CD14-positive monocyte (primary cell): Measurements from ENCODE around the gene ARNT2. TPM values are rescaled to one million over a fixed set of nuclear protein-coding genes. Genes with fewer than 3 reads are reported as not detected.
A peak's percentile ranks its signal among the peaks of the same experiment; 100 is the strongest.

Experiments used
- DNase-seq, 3 donors: peaks; one replicate each; pipeline ENCODE4 v3.0.0-alpha.2; 2011 to 2022
- H2AFZ ChIP-seq: 2 replicates; pipeline ENCODE4 v1.6.0; 2012; ENCODE audit warnings: mild to moderate bottlenecking, low read depth, low read length, inconsistent platforms; ENCODE audit not compliant: insufficient read depth, poor library complexity, severe bottlenecking
- H3K27ac ChIP-seq, 2 donors: 1 replicate in 1 of 2; 2 replicates in 1 of 2; pipeline ENCODE4 v1.5.1; 2012 to 2013; ENCODE audit warnings: low read length in 2 of 2, control low read depth in 1 of 2, inconsistent platforms in 1 of 2, low read depth in 1 of 2, mild to moderate bottlenecking in 1 of 2
- H3K27me3 ChIP-seq, 2 donors: one replicate each; pipeline versions ENCODE4 v1.6.0 to v1.6.1; 2011 to 2013; ENCODE audit warnings: low read length in 2 of 2; ENCODE audit not compliant: control insufficient read depth in 2 of 2, insufficient read depth in 2 of 2
- H3K36me3 ChIP-seq, 2 donors: replicated peaks in 1 of 2; 1 replicate in 1 of 2; 2 replicates in 1 of 2; pipeline versions ENCODE4 v1.5.1 to v1.6.1; 2012 to 2013; ENCODE audit warnings: low read length in 2 of 2, control low read depth in 1 of 2, inconsistent platforms in 1 of 2, mild to moderate bottlenecking in 1 of 2; ENCODE audit not compliant: insufficient read depth in 2 of 2, control insufficient read depth in 1 of 2
- H3K4me1 ChIP-seq, 2 donors: 1 replicate in 1 of 2; 2 replicates in 1 of 2; pipeline versions ENCODE4 v1.5.1 to v1.6.1; 2012 to 2013; ENCODE audit warnings: low read length in 2 of 2, control low read depth in 1 of 2, inconsistent platforms in 1 of 2, mild to moderate bottlenecking in 1 of 2, moderate library complexity in 1 of 2; ENCODE audit not compliant: insufficient read depth in 2 of 2, control insufficient read depth in 1 of 2
- H3K4me2 ChIP-seq: replicated peaks from 2 replicates; pipeline ENCODE3; 2012; ENCODE audit warnings: low read length, moderate library complexity, mild to moderate bottlenecking; ENCODE audit not compliant: poor library complexity, severe bottlenecking; ENCODE audit errors: extremely low read depth
- H3K4me3 ChIP-seq, 3 experiments: fragments of 200-600 bp in 1 of 3; sonication (generic) in 1 of 3; replicated peaks in 1 of 3; 1 replicate in 2 of 3; 2 replicates in 1 of 3; pipeline ENCODE4 v1.5.1; 2011 to 2013; ENCODE audit warnings: low read length in 3 of 3, mild to moderate bottlenecking in 3 of 3, control low read depth in 2 of 3, low read depth in 2 of 3, inconsistent platforms in 1 of 3, moderate library complexity in 1 of 3
- H3K79me2 ChIP-seq: 2 replicates; pipeline ENCODE4 v1.6.0; 2012; ENCODE audit warnings: mild to moderate bottlenecking, control low read depth, inconsistent platforms, low read length, moderate library complexity; ENCODE audit not compliant: insufficient read depth
- H3K9ac ChIP-seq: 2 replicates; pipeline ENCODE4 v1.6.0; 2017; ENCODE audit warnings: low read length, mild to moderate bottlenecking; ENCODE audit not compliant: insufficient read depth, poor library complexity, severe bottlenecking
- H3K9me3 ChIP-seq, 2 donors: replicated peaks in 1 of 2; 1 replicate in 1 of 2; 2 replicates in 1 of 2; pipeline versions ENCODE4 v1.5.1 to v1.6.1; 2012 to 2013; ENCODE audit warnings: low read length in 2 of 2, control low read depth in 1 of 2; ENCODE audit not compliant: control insufficient read depth in 1 of 2, insufficient read depth in 1 of 2
- H4K20me1 ChIP-seq: 2 replicates; pipeline ENCODE4 v1.6.0; 2012; ENCODE audit warnings: mild to moderate bottlenecking, low read length, control low read depth, moderate library complexity; ENCODE audit not compliant: insufficient read depth
- H3K27ac Mint-ChIP-seq, 7 donors: one replicate each; pipeline ENCODE4 v1.8.0; 2020; ENCODE audit warnings: mild to moderate bottlenecking in 7 of 7, mixed read lengths in 7 of 7, moderate library complexity in 6 of 7, inconsistent platforms in 2 of 7
- H3K27me3 Mint-ChIP-seq, 3 donors: one replicate each; pipeline ENCODE4 v1.8.0; 2021 to 2022; ENCODE audit warnings: low read depth in 3 of 3, mild to moderate bottlenecking in 3 of 3, mixed read lengths in 3 of 3, moderate library complexity in 3 of 3, inconsistent platforms in 1 of 3
- H3K36me3 Mint-ChIP-seq, 2 donors: one replicate each; pipeline ENCODE4 v1.8.0; 2020; ENCODE audit warnings: mixed read lengths in 2 of 2, inconsistent platforms in 1 of 2, mild to moderate bottlenecking in 1 of 2
- H3K4me1 Mint-ChIP-seq: one replicate; pipeline ENCODE4 v1.8.0; 2020; ENCODE audit warnings: mild to moderate bottlenecking, mixed read lengths
- H3K4me3 Mint-ChIP-seq, 2 donors: one replicate each; pipeline ENCODE4 v1.8.0; 2020; ENCODE audit warnings: mild to moderate bottlenecking in 2 of 2, mixed read lengths in 2 of 2, moderate library complexity in 1 of 2
- H3K9me3 Mint-ChIP-seq, 7 donors: one replicate each; pipeline ENCODE4 v1.8.0; 2020 to 2022; ENCODE audit warnings: mixed read lengths in 7 of 7, mild to moderate bottlenecking in 6 of 7, moderate library complexity in 6 of 7, inconsistent platforms in 2 of 7
- CTCF ChIP-seq: fragments of 200-600 bp; IDR thresholded peaks from one replicate; pipeline ENCODE4 v1.8.0; 2022; ENCODE audit warnings: antibody characterized with exemption, mild to moderate bottlenecking
- WGBS: methylation state at CpG from one replicate; pipeline ENCODE4 v1.1.5; 2013; ENCODE audit warnings: missing lambda C conversion rate; ENCODE audit not compliant: insufficient coverage; 5-methylcytosine and 5-hydroxymethylcytosine counted together
- intact Hi-C, 2 donors: fragments of 100-400 bp; cut with micrococcal nuclease; formaldehyde crosslinking; loops; one replicate each; pipeline versions ENCODE4 v1.15.0 to v1.15.1; 2023
- polyA plus RNA-seq, 3 donors: library from polyadenylated mRNA; depleted of rRNA in 1 of 3; unstranded in 2 of 3; stranded (reverse) in 1 of 3; fragments of 300-500 nt in 2 of 3; fragments of >200 nt in 1 of 3; fragmentation: Illumina TruSeq in 2 of 3; gene quantifications; 1 replicate in 2 of 3; 2 replicates in 1 of 3; pipeline ENCODE4 v1.2.3, GENCODE V29; 2012 to 2021

The ARNT2 gene
- polyA plus RNA-seq, 3 donors = not detected

GRCh38 chr15:80436511-80437307 lies 32.5 kb downstream of the ARNT2 start:
- Mint-ChIP-seq H3K36me3 (no peaks in the 10 kb centered on the region), H3K27ac (peak overlapping the region in 3 of 7 donors; percentile 24 to 45 (median 38)), H3K27me3 (peaks cover 0 to 10% (median 2%) of the 10 kb centered on the region in 3 donors), H3K4me3 (no peak overlapping the region), H3K4me1 (peaks cover 29% of the 10 kb centered on the region), H3K9me3 (no peaks in the 10 kb centered on the region)
- no peaks in the 10 kb centered on the region for H3K36me3 ChIP-seq
- H3K9ac ChIP-seq = no peak overlapping the region
- H3K79me2 ChIP-seq = no peaks in the 10 kb centered on the region
- H2AFZ ChIP-seq = no peak overlapping the region
- no peaks in the 10 kb centered on the region for H3K27me3 ChIP-seq
- WGBS = 74% methylated on average over 12 of the region's 13 CpGs
- H3K4me3 ChIP-seq = no peak overlapping the region
- TF ChIP-seq CTCF = no peak
- peaks cover 22% of the 10 kb centered on the region in 2 donors for H3K4me1 ChIP-seq
- H4K20me1 ChIP-seq = no peaks in the 10 kb centered on the region
- DNase-seq = no peak
- H3K27ac ChIP-seq = no peak overlapping the region
- intact Hi-C loops = no loop called here
- H3K4me2 ChIP-seq = no peak overlapping the region
- H3K9me3 ChIP-seq = no peaks in the 10 kb centered on the region

- Mint-ChIP-seq H3K36me3 (no peaks in the 10 kb centered on the region), H3K4me1 (peaks cover 29% of the 10 kb centered on the region), H3K9me3 (no peaks in the 10 kb centered on the region), H3K4me3 (no peak overlapping the region), H3K27me3 (peaks cover 0 to 10% (median 2%) of the 10 kb centered on the region in 3 donors), H3K27ac (peak overlapping the region in 2 of 7 donors; percentile 24 to 38)
- Histone ChIP-seq H3K9me3 (no peaks in the 10 kb centered on the region), H2AFZ (no peak overlapping the region), H3K4me3 (no peak overlapping the region), H3K36me3 (no peaks in the 10 kb centered on the region), H3K27me3 (no peaks in the 10 kb centered on the region), H4K20me1 (no peaks in the 10 kb centered on the region), H3K4me1 (peaks cover 22% of the 10 kb centered on the region in 2 donors), H3K27ac (no peak overlapping the region), H3K9ac (no peak overlapping the region), H3K79me2 (no peaks in the 10 kb centered on the region), H3K4me2 (no peak overlapping the region)
- no peak for TF ChIP-seq CTCF
- intact Hi-C loops = no loop called here
- no peak for DNase-seq
- WGBS = 91% methylated on average over 2 of the region's 6 CpGs
Observed at GRCh38 chr15:80437334-80437891, 33.2 kb downstream of the ARNT2 start.
